ENCODE results near the gene TMPRSS7.
"Not testable (repeated sequence)": the region's sequence is repeated elsewhere in the genome, so short reads cannot be mapped to it uniquely, and the experiment has no call there.

TMPRSS7 gene

GRCh38 chr3:112012205-112012992, 22.1 kb upstream of the TMPRSS7 start:
- DNase-seq (ENCODE audit: low read depth in 1 of 2, low spot score in 1 of 2) = no peak

- peak; percentile 32 to 70 for DNase-seq (ENCODE audit: low read depth in 1 of 2, low spot score in 1 of 2)
Measured at GRCh38 chr3:112013058-112013783, 21.3 kb upstream of the TMPRSS7 start.

DNA sequence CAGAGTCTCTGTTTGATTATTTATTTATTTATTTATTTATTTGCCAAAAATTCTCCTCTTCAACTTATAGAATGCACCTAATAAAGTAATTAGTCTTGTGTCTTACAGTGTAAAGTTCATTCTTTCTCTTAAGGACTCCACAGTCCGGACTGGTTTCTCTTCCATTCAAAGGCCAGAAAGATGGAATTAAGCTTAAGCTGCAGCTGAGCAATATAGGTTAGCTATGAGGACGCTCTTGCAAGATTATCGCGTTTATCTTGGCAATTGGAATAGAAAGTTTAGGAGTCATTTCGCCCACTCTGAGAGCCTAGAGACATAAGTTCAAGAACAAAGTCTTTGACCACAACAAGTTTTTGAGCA, 20.8 kb upstream of the TMPRSS7 start:
- DNase-seq (ENCODE audit: low read depth in 1 of 2, low spot score in 1 of 2) = no peak

DNA sequence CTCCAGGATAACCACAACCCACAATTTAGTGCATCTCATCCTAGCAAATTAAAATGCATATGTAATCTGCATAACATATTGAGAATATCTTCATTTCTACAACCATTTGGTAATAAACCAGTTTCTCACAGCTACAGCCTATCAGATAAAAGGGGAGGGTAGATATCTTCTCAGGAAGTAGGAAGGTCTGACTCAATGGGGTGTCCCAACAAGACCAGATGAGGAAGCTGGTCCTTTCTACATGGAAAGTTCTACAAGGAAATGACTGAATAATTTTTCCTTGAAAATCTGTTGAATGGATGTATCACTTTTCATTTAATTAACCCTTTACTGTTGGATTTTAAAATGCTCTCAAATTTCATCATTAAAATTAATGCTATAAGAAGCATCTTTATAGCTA, 17.4 kb upstream of the TMPRSS7 start:
- no peak for DNase-seq (ENCODE audit: low read depth in 1 of 2, low spot score in 1 of 2)

- DNase-seq (ENCODE audit: low read depth in 1 of 2, low spot score in 1 of 2) = no peak
Measured at GRCh38 chr3:112018712-112019111, 15.8 kb upstream of the TMPRSS7 start.

DNA sequence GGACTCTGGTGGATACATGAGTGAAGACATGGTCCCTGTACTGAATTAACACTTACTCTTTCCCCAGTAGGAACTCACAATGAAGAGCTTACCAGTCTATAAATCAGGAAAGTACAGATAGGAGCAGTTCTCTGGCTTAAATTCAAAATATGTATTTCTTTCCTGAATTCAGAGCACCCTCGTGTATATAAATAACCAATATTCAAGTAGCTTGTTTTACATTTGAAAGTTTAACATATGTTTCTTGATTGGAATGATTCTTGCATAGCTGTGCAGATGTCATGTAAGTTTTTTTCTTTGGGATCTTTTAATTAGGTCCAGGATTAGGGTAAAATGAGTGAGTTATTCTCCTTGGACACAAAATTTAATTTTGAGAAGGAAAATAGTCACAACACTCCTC, 14.8 kb upstream of the TMPRSS7 start:
- DNase-seq (ENCODE audit: low read depth in 1 of 2, low spot score in 1 of 2) = no peak

- DNase-seq (ENCODE audit: low read depth in 1 of 2, low spot score in 1 of 2) = no peak
Measured at GRCh38 chr3:112020674-112021085, 13.9 kb upstream of the TMPRSS7 start.

- no peak for DNase-seq (ENCODE audit: low read depth in 1 of 2, low spot score in 1 of 2)
Measured at GRCh38 chr3:112027142-112027541, 7.4 kb upstream of the TMPRSS7 start.

- DNase-seq (ENCODE audit: low read depth in 1 of 2, low spot score in 1 of 2) = no peak
Measured at GRCh38 chr3:112027826-112028225, 6.7 kb upstream of the TMPRSS7 start.

DNA sequence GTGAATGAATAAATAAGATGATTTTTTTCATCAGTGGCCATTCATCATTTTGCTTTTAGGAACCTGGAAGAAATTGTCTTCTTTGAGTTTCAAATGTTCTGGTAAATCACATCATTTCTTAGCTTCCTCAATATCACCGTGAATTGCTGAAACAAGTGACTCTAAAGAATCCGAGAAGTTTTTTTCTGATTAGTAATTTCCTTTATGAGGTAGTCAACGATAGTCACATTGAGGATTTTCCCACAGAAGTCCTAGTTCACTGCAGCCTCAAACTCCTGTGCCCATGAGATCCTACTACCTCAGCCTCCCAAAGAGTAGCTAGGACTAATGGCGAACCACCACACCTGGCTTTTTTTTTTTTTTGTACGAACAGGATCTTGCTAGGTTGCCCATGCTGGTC, 3.6 kb upstream of the TMPRSS7 start:
- no peak for DNase-seq (ENCODE audit: low read depth in 1 of 2, low spot score in 1 of 2)

DNA sequence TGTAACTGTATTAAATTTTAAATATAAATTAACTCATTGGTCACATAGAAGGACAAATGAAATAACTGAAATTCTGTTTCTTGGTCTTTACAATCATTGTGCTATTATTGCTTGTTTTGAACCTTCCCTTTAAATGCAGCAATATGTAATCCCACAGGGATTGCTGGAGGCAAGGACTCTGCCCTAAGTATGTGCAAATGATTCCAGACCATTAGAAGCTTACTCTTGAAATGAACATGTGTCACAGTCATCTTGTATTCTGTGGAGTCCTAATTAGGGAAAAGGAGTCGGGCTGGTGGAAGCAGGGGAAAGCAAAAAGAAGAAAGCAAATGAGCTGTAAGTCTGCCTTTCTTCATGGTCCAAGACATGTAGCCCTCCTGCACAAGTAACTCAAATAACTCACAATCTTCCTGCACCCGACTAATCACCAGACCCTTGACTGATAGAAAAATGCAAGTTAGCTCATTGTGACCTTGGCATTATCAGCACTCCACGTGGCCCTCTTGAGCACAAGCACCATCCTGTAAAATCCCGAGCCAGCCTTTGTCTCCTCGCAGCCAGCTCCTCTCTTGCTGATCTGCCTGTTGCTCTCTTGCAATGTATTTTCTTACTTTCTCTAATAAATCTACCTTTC, 2.3 kb upstream of the TMPRSS7 start:
- DNase-seq (ENCODE audit: low read depth in 1 of 2, low spot score in 1 of 2) = no peak

DNA sequence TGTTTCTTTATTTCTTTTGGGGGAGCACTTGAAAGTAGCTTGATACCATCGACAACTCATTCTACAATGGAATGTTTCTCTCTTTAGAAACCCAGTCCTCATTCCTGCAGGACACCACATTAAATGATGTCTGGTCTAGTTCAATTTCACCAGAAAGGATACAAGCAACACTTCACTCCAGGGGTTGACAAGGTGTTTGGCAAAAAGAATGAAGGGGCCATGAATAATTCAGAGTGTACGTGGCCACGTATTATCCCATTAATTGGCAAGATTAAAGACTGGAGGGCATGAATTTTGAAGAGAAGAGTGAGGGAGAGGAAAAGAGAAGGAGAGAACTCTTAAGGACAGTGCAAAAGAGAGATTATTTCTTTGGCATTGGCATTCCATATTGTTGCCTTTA, 705 bp downstream of the TMPRSS7 start:
- DNase-seq (ENCODE audit: low read depth in 1 of 2, low spot score in 1 of 2) = no peak

DNA sequence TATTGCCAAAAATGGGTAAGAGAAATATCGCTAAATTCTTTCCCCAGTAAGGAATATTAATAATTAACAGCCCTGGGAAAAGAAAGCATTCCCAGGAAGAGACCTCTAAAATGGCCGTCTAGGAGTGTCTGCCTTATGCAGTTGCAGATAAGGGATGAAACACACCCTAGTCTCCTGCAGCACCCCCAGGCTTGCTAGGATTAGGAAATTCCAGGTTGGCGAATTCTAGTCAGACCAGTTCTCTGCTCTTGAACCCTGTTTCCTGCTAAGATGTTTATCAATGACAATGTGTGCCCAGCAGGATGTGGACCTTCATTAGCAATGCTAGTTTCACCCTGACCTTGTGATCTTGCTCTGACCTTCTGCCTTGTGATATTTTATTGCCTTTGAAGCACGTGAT, 2.7 kb downstream of the TMPRSS7 start:
- DNase-seq (ENCODE audit: low read depth in 1 of 2, low spot score in 1 of 2) = not testable (repeated sequence)

DNA sequence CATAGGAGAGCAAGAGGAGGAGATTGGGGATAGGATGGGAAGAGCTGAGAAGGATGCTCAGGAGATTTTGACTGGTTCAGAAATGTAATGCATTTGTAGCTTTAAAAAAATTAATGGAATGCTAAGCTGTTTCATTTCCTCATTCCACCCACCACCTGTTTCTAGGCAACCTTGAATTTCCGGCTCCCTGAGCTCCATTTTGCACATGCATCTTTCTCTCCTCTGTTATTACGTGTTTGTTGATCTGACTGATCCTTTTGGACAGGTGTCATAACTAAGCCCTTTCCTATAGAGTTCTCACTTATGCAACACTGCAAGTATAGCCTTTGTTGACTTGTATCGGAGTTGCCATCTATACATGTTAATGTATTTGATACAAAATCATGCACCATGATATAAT, 4.3 kb downstream of the TMPRSS7 start:
- DNase-seq (ENCODE audit: low read depth in 1 of 2, low spot score in 1 of 2) = no peak

DNA sequence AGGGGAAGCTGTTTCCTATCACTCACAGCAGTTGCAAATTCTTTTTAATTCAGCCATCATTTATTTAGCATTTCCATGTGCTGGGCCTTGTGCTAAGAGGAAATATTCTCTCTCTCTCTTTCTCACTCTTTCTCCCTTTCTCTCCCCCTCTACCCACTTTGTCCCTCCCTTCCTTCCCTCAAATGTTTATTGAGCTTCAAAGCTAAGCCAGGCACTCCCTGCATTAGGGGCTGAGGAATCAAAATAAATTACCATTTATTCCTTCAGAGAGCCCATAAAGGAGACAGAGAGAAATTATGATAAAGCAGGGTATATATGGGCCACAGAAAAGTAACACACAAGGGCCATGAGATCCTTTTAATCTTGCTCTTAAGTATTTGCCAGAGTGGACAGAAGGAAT, 6.8 kb downstream of the TMPRSS7 start:
- DNase-seq (ENCODE audit: low read depth in 1 of 2, low spot score in 1 of 2) = no peak

GRCh38 chr3:112042842-112043280, 8.3 kb downstream of the TMPRSS7 start:
- DNase-seq (ENCODE audit: low read depth in 1 of 2, low spot score in 1 of 2) = no peak

- peak in 1 of 2 donors; percentile 41 for DNase-seq (ENCODE audit: low read depth in 1 of 2, low spot score in 1 of 2)
Measured at GRCh38 chr3:112043621-112044201, 9.2 kb downstream of the TMPRSS7 start.

DNA sequence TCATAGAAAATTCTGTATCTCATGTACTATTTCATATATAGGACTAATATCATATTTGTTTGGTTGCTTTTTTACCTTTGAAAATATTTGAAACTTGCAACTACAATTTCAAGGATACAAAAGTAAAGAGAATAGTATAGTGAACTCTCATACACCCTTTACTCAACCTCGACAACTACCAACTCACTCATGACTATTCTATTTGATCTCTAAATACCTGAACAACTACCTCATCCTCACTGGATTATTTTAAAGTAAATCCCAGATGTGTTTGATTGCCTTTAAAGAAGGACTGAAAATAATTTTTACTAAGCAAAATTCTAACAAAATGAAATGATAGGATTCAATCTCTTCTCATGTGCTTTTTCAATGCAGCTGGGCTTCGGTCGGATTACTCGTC, 12.1 kb downstream of the TMPRSS7 start:
- no peak for DNase-seq (ENCODE audit: low read depth in 1 of 2, low spot score in 1 of 2)

DNA sequence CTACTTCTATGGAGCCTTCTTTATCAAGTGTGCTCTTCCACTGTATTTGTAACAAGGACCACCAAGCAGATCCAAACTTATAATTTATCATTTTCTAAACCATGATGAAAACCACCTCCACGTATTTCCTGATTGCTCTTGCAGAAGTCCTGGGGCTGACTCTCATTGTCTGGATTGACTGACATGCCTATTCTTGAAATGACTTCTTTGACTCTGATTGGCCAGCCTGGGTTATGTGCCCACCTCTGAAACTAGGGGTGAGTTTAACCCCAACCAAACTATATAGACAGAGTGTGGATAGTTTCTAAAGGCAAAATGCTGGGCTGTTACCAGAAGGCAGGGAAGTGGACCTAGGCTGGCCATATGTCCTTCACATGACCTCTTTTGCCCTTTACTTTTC, 12.7 kb downstream of the TMPRSS7 start:
- DNase-seq (ENCODE audit: low read depth in 1 of 2, low spot score in 1 of 2) = no peak

- DNase-seq (ENCODE audit: low read depth in 1 of 2, low spot score in 1 of 2) = no peak
Measured at GRCh38 chr3:112048911-112049310, 14.4 kb downstream of the TMPRSS7 start.

GRCh38 chr3:112053229-112053628, 18.7 kb downstream of the TMPRSS7 start:
- DNase-seq (ENCODE audit: low read depth in 1 of 2, low spot score in 1 of 2) = no peak

DNA sequence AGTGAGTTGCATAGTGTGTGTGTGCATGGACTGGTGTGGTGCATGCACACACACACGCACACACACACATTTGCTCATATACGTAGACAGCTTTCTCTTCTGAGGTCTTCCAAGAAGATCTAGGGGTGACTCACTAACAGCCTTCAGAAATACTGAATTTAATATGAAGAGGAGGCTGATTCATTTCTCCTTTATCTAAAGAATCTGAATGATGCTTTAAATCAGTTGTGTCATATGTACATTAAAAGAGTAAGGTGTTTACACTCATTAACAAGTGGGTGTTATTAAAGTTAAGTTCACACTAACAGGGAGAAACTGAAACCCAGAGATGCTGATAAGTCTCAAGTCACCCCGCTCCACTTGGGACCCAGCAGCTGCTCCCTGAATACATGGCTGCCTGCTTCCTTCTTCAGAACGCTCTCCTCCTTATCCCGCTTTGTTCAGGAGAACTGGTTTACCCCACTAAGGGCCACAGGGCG, 22.0 kb downstream of the TMPRSS7 start:
- DNase-seq (ENCODE audit: low read depth in 1 of 2, low spot score in 1 of 2) = no peak

Data from activated CD4-positive, alpha-beta T cell treated with anti-CD3 and anti-CD28 coated beads, Interleukin-2, amount 50 U/mL, for 24 hours (primary cell).